Stimulated activated CD4-positive, alpha-beta T cell treated with anti-CD3 and anti-CD28 coated beads, Interleukin-12 subunit alpha, Interleukin-12 subunit beta, amount 100 ng/mL, for 24 hours (primary cell): ENCODE measurements around the gene EPM2AIP1.
"Not testable (repeated sequence)": the region's sequence is repeated elsewhere in the genome, so short reads cannot be mapped to it uniquely, and the experiment has no call there.

ENCODE experiments used
- DNase-seq, 2 experiments: peaks; one replicate each; pipeline ENCODE4 v3.0.0-alpha.2; 2020; ENCODE audit warnings: low read depth in 2 of 2

The EPM2AIP1 gene

DNA sequence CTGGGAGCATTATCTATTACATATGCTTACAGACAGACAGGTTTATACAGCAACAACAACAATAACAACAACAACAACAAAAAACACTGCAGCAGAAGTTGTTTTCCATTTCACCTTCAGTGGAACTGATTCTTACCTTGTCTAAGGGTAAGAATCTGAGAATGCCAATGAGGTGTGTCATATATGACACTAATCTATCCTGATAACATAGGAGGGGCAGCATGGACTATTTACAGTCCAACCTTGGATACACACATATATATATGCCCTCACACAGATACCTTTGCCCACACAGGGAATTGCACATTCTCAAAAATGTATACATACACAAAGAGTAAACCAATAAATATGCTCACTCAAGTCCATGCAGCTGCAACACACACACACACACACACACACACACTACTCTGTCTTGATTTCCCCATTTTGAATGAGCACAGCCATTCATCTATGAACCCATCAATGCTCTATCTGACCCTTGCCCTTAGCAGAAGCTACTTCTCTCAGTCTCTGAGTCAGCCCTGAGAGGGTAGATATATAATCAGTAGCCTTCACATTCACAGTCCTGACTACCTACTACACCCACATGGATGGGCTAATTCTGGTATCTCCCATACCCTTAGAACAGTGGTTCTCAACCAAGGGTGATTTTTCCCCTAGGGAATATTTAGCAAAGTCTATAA, 38.3 kb downstream of the EPM2AIP1 start:
- DNase-seq = no peak

- not testable (repeated sequence) for DNase-seq
These were observed 45.1 kb downstream of the EPM2AIP1 start for GRCh38 chr3:36947814-36948213.

DNA sequence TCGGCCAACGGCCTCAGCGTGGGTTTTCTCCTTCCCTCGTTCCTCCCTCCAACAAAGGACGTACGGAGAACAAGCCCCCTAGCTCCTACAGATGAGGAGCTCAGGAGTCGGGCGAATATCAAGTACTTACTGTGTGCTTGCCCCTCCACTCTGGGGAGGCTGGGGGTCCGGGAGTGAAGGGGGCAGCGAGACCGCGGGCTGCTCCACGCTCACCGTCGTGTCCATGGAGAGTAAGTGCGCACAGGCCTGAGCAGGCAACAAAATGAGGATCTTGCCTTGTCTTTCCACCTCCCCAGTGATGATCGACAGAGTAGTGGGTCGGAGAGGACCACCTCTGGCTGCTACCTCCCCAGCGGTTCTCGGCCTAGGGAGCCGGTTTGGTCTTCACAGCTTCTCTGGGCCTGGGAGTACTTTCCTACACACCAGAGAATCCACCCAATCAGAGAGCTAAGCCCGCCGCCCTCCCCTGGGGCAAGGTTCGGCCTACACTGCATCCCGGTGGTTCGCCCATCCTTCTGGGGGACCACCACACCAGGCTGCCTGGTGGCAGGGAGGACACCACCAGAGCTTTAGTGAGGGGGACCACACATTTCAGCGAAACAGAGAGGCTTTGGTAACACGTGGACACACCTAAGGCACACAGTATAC, 47.5 kb downstream of the EPM2AIP1 start:
- no peak for DNase-seq

- peak; percentile 67 to 71 for DNase-seq
These were observed 48.2 kb downstream of the EPM2AIP1 start, which contains the start of gene TRANK1 for GRCh38 chr3:36944641-36945270. TRANK1 (minus strand) TSS chr3:36945054; CDS start chr3:36944809, 245 bp downstream.

- peak in 1 of 2 experiments; percentile 35 for DNase-seq
These were observed 48.8 kb downstream of the EPM2AIP1 start for GRCh38 chr3:36944012-36944640.

DNA sequence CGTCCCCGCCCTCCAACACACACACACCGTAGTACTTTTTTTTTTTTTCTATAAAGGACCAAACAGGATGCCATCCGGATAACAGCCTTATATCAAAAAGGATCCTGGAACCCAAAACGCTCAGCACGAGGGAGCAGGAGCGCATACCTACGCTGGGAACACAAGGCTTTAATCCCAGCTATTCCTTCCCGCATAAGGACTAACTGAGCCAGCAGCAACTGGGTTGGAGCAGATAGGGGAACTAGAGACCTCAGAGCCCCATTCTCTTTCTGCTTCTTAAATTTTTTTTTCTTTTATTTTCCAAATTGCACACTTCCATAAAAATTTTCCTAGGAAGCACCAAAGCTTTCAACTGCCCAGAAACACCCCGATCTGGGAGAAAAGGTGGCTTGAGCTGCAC, 49.3 kb downstream of the EPM2AIP1 start:
- DNase-seq = no peak

GRCh38 chr3:36942638-36943248, 50.2 kb downstream of the EPM2AIP1 start:
- no peak for DNase-seq

- no peak for DNase-seq
These were observed 51.3 kb downstream of the EPM2AIP1 start for GRCh38 chr3:36941658-36942057.

DNA sequence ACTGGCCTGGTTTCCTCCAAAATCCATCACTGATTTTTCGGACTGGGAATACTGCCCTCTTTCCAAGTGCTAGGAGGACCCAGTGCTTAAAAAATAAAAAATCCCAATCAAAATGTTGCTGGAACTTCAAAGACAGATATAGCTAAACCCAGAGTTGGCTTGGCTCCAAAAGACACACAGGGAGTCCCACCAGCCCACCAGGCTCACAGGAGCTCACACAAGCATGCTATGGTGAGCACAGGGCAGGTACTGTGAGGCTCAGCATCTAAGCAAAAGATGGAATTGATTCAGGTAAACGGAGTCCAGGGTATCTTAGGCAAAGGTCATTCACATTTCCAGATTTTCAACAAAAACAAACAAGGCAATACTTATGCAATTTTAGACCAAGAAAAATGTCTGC, 51.8 kb downstream of the EPM2AIP1 start:
- no peak for DNase-seq

GRCh38 chr3:36937492-36937891, 55.4 kb downstream of the EPM2AIP1 start:
- no peak for DNase-seq
